Fibroblast of lung (primary cell): Measurements from ENCODE around the gene PHF20.

ENCODE experiments used
- CTCF ChIP-seq, 2 donors: IDR thresholded peaks in 1 of 2; conservative IDR thresholded peaks in 1 of 2; 1 replicate in 1 of 2; 2 replicates in 1 of 2; pipeline ENCODE4 v1.5.1; 2011 to 2012; ENCODE audit warnings: low read length in 2 of 2, control low read depth in 1 of 2, inconsistent platforms in 1 of 2, low read depth in 1 of 2, mild to moderate bottlenecking in 1 of 2
- EZH2 ChIP-seq: IDR thresholded peaks from 2 replicates; pipeline ENCODE4 v1.5.1; 2012; ENCODE audit warnings: low read length, control low read depth, mild to moderate bottlenecking; ENCODE audit errors: missing control alignments

- TF ChIP-seq EZH2 (no peak), CTCF (conservative IDR thresholded peaks at IDR 0.05 in 1 of 2, IDR thresholded peaks at IDR 0.05 in 1 of 2; ENCODE audit: low read depth in 1 of 2, low read length in 2 of 2) (no peak)
Observed at GRCh38 chr20:35942243-35942642, 170.4 kb downstream of the PHF20 start.
